ENCODE measurements around the gene SCNN1B.

Gene SCNN1B

DNA sequence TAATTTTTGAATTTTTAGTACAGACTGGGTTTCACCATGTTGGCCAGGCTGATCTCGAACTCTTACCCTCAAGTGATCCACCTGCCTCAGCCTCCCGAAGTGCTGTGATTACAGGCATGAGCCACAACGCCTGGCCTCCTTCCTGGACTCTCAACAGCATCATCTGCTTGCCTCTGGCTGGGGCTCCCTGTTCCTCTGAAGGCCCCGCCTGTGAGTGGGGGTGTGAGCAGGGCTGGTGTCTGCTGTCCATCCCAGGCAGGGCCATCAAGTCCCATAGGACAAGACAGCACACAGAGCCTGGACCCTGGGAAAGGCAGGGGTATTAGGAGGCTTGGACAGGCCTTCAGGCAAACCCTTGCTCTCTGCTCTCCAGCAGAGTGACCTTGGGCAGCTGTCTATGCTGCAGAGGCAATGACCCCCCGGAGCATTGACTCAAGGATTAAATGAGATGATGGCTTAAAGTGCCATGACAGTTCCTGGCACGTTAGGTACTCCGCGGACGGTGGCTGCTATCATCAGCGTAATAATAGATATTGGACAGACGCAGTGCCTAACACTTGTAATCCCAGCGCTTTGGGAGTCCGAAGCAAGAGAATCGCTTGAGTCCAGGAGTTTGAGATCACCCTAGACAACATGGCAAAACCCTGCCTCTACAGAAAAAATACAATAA is 19.2 kb downstream of the SCNN1B start:
- DNase-seq (ENCODE audit: low read depth in 2 of 2), result no peak

DNA sequence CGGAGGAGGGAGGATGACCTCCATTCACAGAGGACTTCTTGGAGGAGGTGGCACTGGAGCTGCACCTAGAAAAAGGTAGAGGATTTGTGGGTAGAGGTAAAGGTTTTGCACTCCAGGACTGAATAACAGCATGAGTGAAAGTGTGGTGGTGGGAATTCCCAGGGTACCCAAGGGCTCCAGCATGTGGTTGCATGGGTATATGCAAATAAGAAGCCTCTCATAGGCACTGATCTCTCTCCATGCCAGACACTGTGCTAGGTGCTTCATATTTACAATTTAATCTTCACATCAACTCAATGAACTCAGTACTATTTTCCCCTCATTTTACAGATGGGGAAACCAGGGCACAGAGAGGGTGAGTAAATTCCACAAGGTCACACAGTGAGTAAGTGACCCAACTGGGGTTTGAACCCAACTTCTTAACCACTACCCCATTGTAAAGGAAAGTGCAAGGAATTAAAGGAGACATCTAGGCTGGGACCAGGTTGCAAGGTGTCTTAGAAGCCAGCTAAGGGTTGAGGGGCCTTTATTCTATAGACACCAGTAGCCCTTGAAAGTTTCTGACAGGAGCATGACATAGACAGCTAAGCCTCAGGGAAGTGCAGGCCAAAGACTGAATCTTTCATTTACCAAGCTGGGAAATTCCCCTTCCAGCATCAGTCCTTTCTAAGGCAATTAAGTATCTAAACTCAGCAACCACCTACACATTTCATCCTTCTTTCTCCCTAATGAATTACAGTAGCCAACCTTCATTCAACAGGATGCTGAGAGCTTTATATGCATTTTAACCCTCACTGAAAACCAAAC is 21.3 kb downstream of the SCNN1B start:
- DNase-seq (ENCODE audit: low read depth in 2 of 2), result no peak

DNA sequence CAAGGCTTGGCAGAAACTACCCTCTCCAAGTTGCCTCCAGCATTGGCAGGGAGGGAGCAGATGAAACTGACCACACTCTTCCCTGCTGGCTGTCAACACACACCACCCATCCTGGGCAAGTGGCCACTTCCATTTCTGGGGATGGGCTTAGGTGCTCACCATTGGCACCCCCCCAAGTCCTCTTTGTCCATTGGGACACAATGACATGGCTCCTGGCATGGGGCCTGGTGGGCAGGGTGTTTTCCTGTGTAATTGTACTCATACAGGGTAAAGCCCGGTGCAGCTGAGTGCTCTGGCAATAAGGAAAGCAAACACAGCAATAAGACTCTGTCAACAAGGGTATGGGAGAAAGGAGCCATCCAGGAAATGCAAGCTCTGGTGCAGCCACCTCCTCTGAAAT is 22.6 kb downstream of the SCNN1B start:
- no peak for DNase-seq (ENCODE audit: low read depth in 2 of 2)

DNA sequence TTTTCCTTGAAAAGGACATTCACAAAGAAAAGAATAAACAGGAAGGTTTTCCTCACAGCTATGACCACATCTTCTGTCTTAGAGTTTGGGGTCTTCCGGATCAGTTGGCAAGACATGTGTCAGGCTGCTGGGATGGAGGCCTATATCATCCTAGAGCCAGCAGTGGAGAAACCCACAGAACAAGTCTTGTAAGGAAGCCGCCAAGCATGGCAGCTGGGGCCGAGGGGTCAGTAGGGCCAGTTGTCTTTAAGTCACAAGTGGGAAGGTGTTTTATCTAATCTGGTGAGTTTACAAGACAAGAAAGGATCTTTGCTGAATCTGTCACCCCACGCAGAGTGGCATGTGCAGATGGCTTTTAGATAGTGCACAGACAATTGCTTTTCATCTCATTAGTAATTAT is 25.7 kb downstream of the SCNN1B start:
- no peak for DNase-seq (ENCODE audit: low read depth in 2 of 2)

DNA sequence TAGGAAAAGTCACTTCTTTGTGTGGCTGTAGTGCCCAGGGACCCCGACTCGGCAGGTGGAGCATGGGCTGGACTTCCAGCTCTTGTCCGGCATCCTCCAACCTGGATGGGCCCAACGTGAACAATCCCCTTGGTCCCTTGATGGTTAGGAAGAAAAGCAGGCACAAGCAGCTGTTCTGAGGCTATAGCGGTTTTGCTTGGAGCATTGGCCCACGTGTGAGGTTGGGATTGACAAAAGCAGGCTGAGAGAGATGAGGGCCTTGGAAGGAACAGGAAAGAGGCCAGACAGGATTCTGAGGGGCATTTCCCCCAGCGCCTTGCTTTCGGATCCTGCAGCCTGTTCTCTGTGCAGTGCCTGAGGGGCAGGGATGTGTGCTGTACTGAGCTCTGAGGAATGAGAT is 28.1 kb downstream of the SCNN1B start:
- DNase-seq (ENCODE audit: low read depth in 2 of 2), result no peak

DNA sequence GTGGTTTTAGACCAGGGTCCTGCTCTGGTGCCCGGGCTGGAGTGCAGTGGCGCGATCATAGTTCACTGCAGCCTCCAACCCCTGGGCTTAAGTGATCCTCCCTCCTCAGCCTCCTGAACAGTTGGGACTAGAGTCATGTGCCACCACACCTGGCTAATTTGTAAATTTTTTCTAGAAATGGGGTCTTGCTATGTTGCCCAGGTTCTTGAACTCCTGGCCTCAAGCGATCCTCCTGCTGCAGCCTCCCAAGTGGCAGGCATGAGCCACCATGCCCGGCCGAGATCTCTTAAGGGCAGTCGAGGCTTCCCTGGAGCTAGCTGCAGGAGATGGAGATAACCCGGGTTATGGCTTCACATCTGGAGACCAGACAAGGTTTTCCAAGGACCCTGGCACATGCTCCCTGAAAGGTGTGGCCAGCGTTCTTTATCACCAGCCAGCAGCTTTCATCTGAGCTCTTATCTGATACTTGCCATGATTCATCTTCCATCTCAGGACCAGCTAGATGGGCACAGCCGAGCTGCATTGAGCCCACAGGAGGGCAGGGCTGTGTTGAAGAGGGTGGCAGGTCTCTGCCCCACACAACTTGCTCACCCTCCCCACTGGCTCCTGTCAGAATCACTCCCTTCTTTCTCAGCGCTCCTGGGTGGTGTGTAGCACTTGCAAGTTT is 28.6 kb downstream of the SCNN1B start:
- DNase-seq (ENCODE audit: low read depth in 2 of 2), result no peak

DNA sequence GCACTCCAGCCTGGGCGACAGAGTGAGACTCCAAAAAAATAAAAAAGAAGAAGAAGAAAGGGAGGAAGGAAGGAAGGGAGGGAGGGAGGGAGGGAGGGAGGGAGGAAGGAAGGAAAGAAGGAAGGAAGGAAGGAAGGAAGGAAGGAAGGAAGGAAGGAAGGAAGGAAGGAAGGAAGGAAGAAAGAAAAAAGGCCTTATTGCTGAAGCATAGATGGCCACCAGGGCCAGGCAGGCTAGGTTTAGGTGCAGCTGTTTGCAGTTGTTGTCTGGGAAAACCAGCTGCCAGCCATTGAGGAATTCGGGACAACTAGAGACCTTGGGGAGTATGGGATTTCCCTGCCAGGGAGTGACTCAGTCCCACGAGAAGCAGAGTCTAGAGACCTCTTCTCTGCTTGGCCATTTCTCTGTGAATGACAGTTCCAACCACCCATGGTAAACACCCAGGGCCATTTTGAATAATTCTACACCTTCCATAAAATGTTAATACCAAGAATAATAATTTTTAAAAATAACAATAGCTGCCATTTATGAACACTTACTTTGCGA is 31.0 kb downstream of the SCNN1B start:
- DNase-seq (ENCODE audit: low read depth in 2 of 2), result no peak

DNA sequence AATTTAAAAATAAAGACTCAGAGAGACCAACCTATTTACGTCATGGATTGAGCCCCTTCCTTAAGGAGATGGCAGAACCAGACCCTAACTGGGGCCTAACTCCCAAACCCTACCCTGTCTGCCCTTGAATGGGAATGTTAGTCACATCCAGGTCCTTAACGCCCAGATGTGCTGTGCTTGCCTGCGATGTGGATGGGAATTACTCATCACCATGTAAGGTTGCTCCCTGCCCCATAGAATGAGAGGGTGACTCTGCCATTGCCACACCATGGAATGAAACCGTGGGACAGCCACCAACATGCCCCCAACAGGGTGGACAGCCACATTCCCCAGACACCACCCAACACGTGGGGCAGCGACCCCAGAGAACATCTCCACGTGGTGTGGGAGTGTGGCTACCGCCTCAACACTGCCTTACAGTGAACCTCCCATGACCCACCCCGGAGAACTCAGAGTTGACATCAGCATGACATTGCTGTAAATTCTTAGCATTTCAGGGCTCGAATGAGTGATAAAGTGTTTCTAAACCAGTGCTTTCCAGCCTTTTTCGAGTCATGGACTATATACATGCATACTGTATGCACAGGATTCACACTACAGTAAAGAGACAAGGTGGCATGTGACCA is 31.8 kb downstream of the SCNN1B start:
- no peak for DNase-seq (ENCODE audit: low read depth in 2 of 2)

DNA sequence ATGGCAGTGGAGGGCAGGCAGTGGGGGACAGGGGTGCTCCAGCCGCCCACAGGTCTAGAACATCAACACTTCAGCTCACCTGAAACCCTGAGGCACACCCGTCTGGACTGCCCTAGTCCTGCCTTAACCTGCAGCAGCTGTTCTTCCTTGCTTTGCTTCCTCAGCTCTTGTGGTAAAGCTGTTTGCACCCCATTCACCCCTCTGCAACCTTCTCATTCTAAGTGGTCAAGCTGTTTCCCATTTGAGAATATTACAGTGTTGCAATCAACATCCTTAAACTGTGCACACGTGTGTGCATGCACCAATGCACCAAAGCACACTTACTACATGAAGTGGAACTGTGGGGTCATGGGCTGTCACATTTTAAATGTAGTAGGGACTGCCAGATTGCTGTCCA is 32.4 kb downstream of the SCNN1B start:
- DNase-seq (ENCODE audit: low read depth in 2 of 2), result no peak

DNA sequence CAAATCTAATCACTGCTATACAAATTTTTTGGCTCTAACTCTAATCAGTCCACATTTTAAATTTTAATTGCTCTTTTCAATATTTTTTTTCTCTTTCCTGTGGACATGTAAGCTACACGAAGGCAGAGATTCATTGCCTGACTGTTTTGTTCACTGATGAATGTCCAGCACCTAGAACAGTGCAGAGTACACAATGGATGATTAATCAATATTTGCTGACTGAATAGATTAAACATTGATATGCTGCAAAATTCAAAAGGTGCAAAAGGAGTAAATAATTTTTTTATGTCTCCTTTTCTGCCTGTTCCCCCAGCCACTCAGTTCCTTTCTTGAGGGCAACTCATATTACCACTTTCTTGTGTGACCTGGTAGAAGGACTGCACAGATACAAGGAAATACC is 32.8 kb downstream of the SCNN1B start:
- no peak for DNase-seq (ENCODE audit: low read depth in 2 of 2)

DNA sequence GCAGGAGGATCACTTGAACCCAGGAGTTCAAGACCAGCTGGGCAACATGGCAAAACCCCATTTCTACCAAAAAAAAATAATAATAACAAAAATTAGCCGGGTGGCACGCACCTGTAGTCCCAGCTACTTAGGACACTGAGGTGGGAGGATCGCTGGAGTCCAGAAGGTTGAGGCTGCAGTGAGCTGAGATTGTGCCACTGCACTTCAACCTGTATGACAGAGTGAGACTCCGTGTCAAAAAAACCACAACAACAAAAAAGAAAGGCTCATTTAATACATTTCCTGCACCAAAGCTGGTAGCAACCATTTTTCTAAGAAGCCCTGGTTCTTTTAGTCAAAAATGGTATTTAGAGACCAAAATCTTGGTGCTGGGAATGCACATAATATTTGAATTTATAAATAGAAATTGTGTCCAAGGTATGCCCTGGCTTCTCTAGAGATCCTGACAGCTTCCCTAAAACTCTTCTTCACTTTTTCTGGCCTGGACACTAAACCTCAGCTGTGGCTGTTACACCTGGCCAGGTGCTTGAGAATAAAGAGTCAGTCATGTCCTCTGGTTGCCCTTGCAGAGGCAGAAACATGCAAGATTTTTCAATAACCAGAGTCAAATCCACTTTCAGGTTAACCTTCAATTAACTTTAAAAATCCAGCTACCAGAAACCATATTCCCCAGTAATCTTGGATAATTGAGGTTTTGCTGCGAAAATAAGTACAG is 35.9 kb downstream of the SCNN1B start:
- DNase-seq (ENCODE audit: low read depth in 2 of 2), result no peak

DNA sequence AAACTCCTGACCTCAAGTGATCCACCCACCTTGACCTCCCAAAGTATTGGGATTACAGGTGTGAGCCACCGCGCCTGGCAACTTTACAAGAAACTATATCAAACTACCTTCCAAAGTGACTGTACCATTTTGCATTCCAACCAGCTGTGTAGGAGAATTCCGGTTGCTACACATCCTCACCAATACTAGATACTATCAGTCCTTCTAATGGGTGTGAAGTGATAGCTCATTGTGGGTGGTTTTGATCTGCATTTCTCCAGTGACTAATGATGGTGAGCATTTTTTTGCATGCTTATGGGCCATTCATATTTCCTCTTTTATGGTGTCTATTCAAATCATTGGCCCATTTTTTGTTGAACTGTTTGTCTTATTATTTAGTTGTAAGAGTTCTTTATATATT is 37.7 kb downstream of the SCNN1B start:
- DNase-seq (ENCODE audit: low read depth in 2 of 2), result no peak

GRCh38 chr16:23342083-23342640 is 40.1 kb downstream of the SCNN1B start:
- DNase-seq (ENCODE audit: low read depth in 2 of 2), result no peak

GRCh38 chr16:23343643-23344612 is 41.8 kb downstream of the SCNN1B start:
- no peak for DNase-seq (ENCODE audit: low read depth in 2 of 2)

- no peak for DNase-seq (ENCODE audit: low read depth in 2 of 2)
Observed at GRCh38 chr16:23345237-23345636, 43.1 kb downstream of the SCNN1B start.

- DNase-seq (ENCODE audit: low read depth in 2 of 2), result no peak
Observed at GRCh38 chr16:23348579-23349469, 46.7 kb downstream of the SCNN1B start.

DNA sequence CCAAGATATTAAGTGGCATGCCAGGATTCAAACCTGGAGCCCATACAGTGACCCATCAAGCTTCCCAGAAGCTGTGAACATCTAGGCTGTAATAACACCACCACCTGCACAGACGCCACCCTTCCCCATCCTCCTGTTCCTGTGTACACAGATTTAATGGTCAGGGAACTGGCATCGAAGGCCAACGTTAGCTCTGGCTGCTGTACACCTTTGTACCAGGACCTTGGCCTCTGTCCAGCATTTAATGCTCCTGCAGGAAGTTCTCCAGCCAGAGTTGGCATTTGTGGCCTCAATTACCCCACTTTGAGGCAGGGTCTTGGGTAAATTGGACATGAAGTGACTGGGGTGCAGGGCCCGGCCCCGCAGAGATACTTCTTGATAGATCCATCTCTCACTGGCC is 49.3 kb downstream of the SCNN1B start:
- DNase-seq (ENCODE audit: low read depth in 2 of 2), result no peak

GRCh38 chr16:23353440-23353839 is 51.3 kb downstream of the SCNN1B start:
- no peak for DNase-seq (ENCODE audit: low read depth in 2 of 2)

DNA sequence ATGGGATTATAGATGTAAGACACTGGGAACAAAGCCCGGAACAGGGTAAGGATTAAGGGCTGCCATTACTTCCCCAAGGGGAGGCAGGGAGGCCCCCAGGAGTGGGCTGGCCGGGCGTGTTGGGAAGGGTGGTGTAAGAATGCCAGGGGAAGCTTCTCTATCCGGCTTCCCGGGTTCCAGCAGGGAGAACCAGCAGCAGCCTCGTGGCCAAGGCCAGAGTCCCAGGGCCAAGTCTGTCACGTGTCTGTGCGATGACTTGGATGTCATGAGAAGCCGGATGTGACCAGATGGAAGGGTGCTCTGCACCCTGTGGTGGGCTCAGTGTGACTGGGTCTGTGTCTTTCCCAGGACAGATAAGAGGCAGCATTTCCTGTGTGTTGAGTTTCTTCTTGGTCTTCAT is 52.1 kb downstream of the SCNN1B start:
- no peak for DNase-seq (ENCODE audit: low read depth in 2 of 2)
